ENCODE results near the gene IGFBPL1.

GRCh38 chr9:38441347-38442085 is 17.3 kb upstream of the IGFBPL1 start:
- TF ChIP-seq, protein P1, sequence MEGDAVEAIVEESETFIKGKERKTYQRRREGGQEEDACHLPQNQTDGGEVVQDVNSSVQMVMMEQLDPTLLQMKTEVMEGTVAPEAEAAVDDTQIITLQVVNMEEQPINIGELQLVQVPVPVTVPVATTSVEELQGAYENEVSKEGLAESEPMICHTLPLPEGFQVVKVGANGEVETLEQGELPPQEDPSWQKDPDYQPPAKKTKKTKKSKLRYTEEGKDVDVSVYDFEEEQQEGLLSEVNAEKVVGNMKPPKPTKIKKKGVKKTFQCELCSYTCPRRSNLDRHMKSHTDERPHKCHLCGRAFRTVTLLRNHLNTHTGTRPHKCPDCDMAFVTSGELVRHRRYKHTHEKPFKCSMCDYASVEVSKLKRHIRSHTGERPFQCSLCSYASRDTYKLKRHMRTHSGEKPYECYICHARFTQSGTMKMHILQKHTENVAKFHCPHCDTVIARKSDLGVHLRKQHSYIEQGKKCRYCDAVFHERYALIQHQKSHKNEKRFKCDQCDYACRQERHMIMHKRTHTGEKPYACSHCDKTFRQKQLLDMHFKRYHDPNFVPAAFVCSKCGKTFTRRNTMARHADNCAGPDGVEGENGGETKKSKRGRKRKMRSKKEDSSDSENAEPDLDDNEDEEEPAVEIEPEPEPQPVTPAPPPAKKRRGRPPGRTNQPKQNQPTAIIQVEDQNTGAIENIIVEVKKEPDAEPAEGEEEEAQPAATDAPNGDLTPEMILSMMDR (IDR thresholded peaks at IDR 0.05) = no peak
- no peak for TF ChIP-seq POLR2A (IDR thresholded peaks at IDR 0.05)
